ELF-1 (cell line): ENCODE measurements around the gene BID.
"Not testable (repeated sequence)": the region's sequence is repeated elsewhere in the genome, so short reads cannot be mapped to it uniquely, and the experiment has no call there.

ENCODE experiments used
- DNase-seq: peaks from one replicate; pipeline ENCODE4 v3.0.0-alpha.2; 2016; ENCODE audit warnings: low read depth, low spot score

BID gene

GRCh38 chr22:17769716-17770082 is 4.6 kb downstream of the BID start:
- no peak for DNase-seq

- DNase-seq = no peak
Observed at GRCh38 chr22:17769013-17769715, 5.1 kb downstream of the BID start.

GRCh38 chr22:17767233-17768065 is 6.8 kb downstream of the BID start:
- no peak for DNase-seq

- DNase-seq = not testable (repeated sequence)
Observed at GRCh38 chr22:17764852-17765251, 9.4 kb downstream of the BID start.

GRCh38 chr22:17764036-17764435 is 10.2 kb downstream of the BID start:
- DNase-seq = no peak

GRCh38 chr22:17763442-17763841 is 10.8 kb downstream of the BID start:
- DNase-seq = not testable (repeated sequence)

- no peak for DNase-seq
Observed at GRCh38 chr22:17761138-17761488, 13.2 kb downstream of the BID start.

GRCh38 chr22:17754233-17754925 is 19.9 kb downstream of the BID start:
- no peak for DNase-seq

- DNase-seq = no peak
Observed at GRCh38 chr22:17753401-17753989, 20.8 kb downstream of the BID start.

GRCh38 chr22:17751596-17751995 is 22.7 kb downstream of the BID start:
- DNase-seq = no peak

- DNase-seq = peak; percentile 68
Observed at GRCh38 chr22:17749605-17750395, 24.5 kb downstream of the BID start.

GRCh38 chr22:17748555-17749353 is 25.5 kb downstream of the BID start:
- peak; percentile 89 for DNase-seq

GRCh38 chr22:17746916-17747315 is 27.4 kb downstream of the BID start:
- no peak for DNase-seq

- no peak for DNase-seq
Observed at GRCh38 chr22:17744430-17744829, 29.8 kb downstream of the BID start.

- peak; percentile 56 for DNase-seq
Observed at GRCh38 chr22:17743661-17744411, 30.4 kb downstream of the BID start.

- peak; percentile 94 for DNase-seq
Observed at GRCh38 chr22:17742527-17742902, 31.8 kb downstream of the BID start.

- DNase-seq = no peak
Observed at GRCh38 chr22:17741866-17742526, 32.3 kb downstream of the BID start.

- DNase-seq = no peak
Observed at GRCh38 chr22:17739196-17739975, 34.9 kb downstream of the BID start.
